HG02642 (cell line): ENCODE measurements around the gene ADAP1.
"Not testable (repeated sequence)": the region's sequence is repeated elsewhere in the genome, so short reads cannot be mapped to it uniquely, and the experiment has no call there.

ENCODE experiments used
- ATAC-seq: cut with Tn5 transposase; IDR thresholded peaks from one replicate; pipeline ENCODE4 v1.9.1; 2021; ENCODE audit warnings: mild to moderate bottlenecking; ENCODE audit not compliant: unreplicated experiment, poor library complexity

ADAP1 gene

GRCh38 chr7:954330-955238 lies at the start of gene ADAP1:
TSS of gene ADAP1 (minus strand) at chr7:954680. CDS start at chr7:954477, 203 bp downstream.
- ATAC-seq = peak; percentile 68

GRCh38 chr7:1002445-1002844 lies 48.0 kb upstream of the ADAP1 start:
- not testable (repeated sequence) for ATAC-seq

- not testable (repeated sequence) for ATAC-seq
These were observed 47.5 kb upstream of the ADAP1 start for GRCh38 chr7:1002026-1002425.

GRCh38 chr7:1001069-1001770 lies 46.7 kb upstream of the ADAP1 start:
- ATAC-seq = not testable (repeated sequence)

GRCh38 chr7:999941-1000935 lies 45.8 kb upstream of the ADAP1 start:
- ATAC-seq = no peak

- no peak for ATAC-seq
These were observed 44.8 kb upstream of the ADAP1 start for GRCh38 chr7:999149-999879.

GRCh38 chr7:997404-998395 lies 43.2 kb upstream of the ADAP1 start:
- ATAC-seq = no peak

- no peak for ATAC-seq
These were observed 41.8 kb upstream of the ADAP1 start for GRCh38 chr7:996079-996872.

- ATAC-seq = no peak
These were observed 41.1 kb upstream of the ADAP1 start for GRCh38 chr7:995571-995970.

- no peak for ATAC-seq
These were observed 40.3 kb upstream of the ADAP1 start for GRCh38 chr7:994592-995308.

GRCh38 chr7:992709-993607 lies 38.5 kb upstream of the ADAP1 start:
- ATAC-seq = peak; percentile 82

- no peak for ATAC-seq
These were observed 37.5 kb upstream of the ADAP1 start for GRCh38 chr7:991729-992656.

GRCh38 chr7:990933-991728 lies 36.7 kb upstream of the ADAP1 start:
- ATAC-seq = no peak

GRCh38 chr7:990352-990932 lies 36.0 kb upstream of the ADAP1 start:
- no peak for ATAC-seq
